Gastroesophageal sphincter (tissue), 4 donors: ENCODE results near the gene PSMB7. TPM values are rescaled to one million over a fixed set of nuclear protein-coding genes. Genes with fewer than 3 reads are reported as not detected.

Source experiments
- ATAC-seq: fragments of 150-250 bp; one replicate; pipeline ENCODE4 v1.9.1; 2016; ENCODE audit warnings: mild to moderate bottlenecking, moderate library complexity
- H3K27ac ChIP-seq, 4 donors: fragments of 200-600 bp; sonication (generic) in 3 of 4; 1 replicate in 3 of 4; 2 replicates in 1 of 4; pipeline ENCODE4 v1.5.1; 2016 to 2019
- H3K27me3 ChIP-seq: fragments of 200-600 bp; sonication (generic); one replicate; pipeline ENCODE4 v1.5.1; 2019
- H3K36me3 ChIP-seq, 2 donors: fragments of 200-600 bp; sonication (generic); one replicate each; pipeline ENCODE4 v1.5.1; 2019; ENCODE audit warnings: control low read depth in 1 of 2
- H3K4me1 ChIP-seq, 3 donors: fragments of 200-600 bp; sonication (generic); 1 replicate in 2 of 3; 2 replicates in 1 of 3; pipeline ENCODE4 v1.5.1; 2016 to 2019; ENCODE audit warnings: control low read depth in 2 of 3
- H3K4me3 ChIP-seq, 2 donors: fragments of 200-600 bp; sonication (generic); one replicate each; pipeline ENCODE4 v1.5.1; 2019; ENCODE audit warnings: mild to moderate bottlenecking in 1 of 2, moderate library complexity in 1 of 2
- H3K9me3 ChIP-seq, 3 donors: fragments of 200-600 bp; sonication (generic); one replicate each; pipeline ENCODE4 v1.5.1; 2017 to 2019; ENCODE audit warnings: control low read depth in 2 of 3
- EP300 ChIP-seq: sonication (generic); formaldehyde crosslinking; IDR thresholded peaks from one replicate; pipeline ENCODE4 v1.6.1; 2017; ENCODE audit warnings: antibody characterized with exemption, mild to moderate bottlenecking
- POLR2A ChIP-seq, 2 donors: fragments of 450-650 bp; IDR thresholded peaks; one replicate each; pipeline ENCODE4 v1.6.1; 2017; ENCODE audit warnings: antibody characterized with exemption in 2 of 2, mild to moderate bottlenecking in 2 of 2, moderate library complexity in 1 of 2
- POLR2AphosphoS5 ChIP-seq: sonication (generic); formaldehyde crosslinking; IDR thresholded peaks from one replicate; pipeline ENCODE4 v1.6.1; 2017; ENCODE audit warnings: antibody characterized with exemption
- WGBS, 2 donors: methylation state at CpG; one replicate each; pipeline ENCODE4 v1.1.5; 2018; ENCODE audit warnings: low coverage in 1 of 2; 5-methylcytosine and 5-hydroxymethylcytosine counted together
- total RNA-seq, 4 donors: library from RNA; depleted of rRNA; stranded (reverse); fragments of >200 nt; gene quantifications; one replicate each; pipeline ENCODE4 v1.1.0, GENCODE V29; 2016
- TF ChIP-seq, protein P1 (sequence below), 4 experiments: fragments of 200-600 bp in 2 of 4; fragments of 450-650 bp in 2 of 4; sonication (generic) in 1 of 4; IDR thresholded peaks; one replicate each; pipeline ENCODE4 v1.5.1; 2017 to 2019; ENCODE audit warnings: antibody characterized with exemption in 4 of 4, mild to moderate bottlenecking in 2 of 4, moderate library complexity in 2 of 4

PSMB7 gene
- total RNA-seq, 4 donors from 2014 or later: 116 to 152 (median 144) TPM

DNA sequence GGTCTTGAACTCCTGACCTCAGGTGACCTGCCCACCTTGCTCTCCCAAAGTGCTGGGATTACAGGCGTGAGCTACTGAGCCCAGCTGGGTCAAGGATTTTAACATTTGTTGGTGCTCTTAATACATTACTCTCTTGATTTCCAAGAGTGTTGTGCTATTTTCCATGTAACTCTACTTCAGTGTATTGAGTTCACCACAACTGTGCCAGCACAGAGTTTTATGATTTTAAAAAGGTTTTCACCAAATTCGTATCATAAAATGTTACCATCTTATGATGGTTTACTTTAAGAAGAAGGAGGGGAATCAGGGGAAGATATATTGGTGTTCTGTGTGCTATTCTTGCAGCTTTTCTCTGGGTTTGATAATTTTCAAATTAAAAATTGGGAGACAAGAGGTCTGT, 28.4 kb upstream of the PSMB7 start:
- Histone ChIP-seq H3K27ac (no peak overlapping the region), H3K4me3 (no peak overlapping the region), H3K36me3 (no peaks in the 10 kb centered on the region), H3K9me3 (peaks cover 0 to 14% (median 0%) of the 10 kb centered on the region in 3 donors), H3K27me3 (peaks cover 67% of the 10 kb centered on the region), H3K4me1 (no peaks in the 10 kb centered on the region)
- TF ChIP-seq EP300 (no peak), POLR2AphosphoS5 (no peak), POLR2A (IDR thresholded peaks at IDR 0.05) (no peak)
- TF ChIP-seq, protein P1, sequence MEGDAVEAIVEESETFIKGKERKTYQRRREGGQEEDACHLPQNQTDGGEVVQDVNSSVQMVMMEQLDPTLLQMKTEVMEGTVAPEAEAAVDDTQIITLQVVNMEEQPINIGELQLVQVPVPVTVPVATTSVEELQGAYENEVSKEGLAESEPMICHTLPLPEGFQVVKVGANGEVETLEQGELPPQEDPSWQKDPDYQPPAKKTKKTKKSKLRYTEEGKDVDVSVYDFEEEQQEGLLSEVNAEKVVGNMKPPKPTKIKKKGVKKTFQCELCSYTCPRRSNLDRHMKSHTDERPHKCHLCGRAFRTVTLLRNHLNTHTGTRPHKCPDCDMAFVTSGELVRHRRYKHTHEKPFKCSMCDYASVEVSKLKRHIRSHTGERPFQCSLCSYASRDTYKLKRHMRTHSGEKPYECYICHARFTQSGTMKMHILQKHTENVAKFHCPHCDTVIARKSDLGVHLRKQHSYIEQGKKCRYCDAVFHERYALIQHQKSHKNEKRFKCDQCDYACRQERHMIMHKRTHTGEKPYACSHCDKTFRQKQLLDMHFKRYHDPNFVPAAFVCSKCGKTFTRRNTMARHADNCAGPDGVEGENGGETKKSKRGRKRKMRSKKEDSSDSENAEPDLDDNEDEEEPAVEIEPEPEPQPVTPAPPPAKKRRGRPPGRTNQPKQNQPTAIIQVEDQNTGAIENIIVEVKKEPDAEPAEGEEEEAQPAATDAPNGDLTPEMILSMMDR (IDR thresholded peaks at IDR 0.05): no peak
- ATAC-seq: no peak
- 60 to 88% methylated on average over 1 to 2 of the region's 2 CpGs for WGBS, 2 donors

GRCh38 chr9:124442826-124443225, 27.6 kb upstream of the PSMB7 start:
- H3K27me3 ChIP-seq: peaks cover 67% of the 10 kb centered on the region

DNA sequence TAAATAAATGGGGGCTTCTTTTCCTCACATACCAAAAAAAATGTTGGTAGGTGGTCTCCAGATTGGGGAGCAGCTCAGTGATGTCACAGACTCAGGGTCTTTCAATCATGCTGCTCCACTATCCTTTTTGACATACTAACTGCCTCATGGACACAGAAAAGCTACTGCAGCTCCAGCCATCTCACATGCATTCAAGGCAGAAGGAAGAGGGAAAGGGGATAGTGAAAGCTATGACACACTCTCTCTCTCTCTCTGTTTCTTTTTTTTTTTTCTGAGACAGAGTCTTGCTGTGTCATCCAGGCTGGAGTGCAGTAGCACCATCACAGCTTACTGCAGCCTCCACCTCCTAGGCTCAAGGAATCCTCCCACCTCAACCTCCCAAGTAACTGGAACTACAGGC, 27.1 kb upstream of the PSMB7 start:
- Histone ChIP-seq H3K4me1 (no peaks in the 10 kb centered on the region), H3K27ac (no peak overlapping the region), H3K9me3 (peaks cover 0 to 15% (median 0%) of the 10 kb centered on the region in 3 donors), H3K36me3 (no peaks in the 10 kb centered on the region), H3K4me3 (no peak overlapping the region), H3K27me3 (peaks cover 68% of the 10 kb centered on the region)
- ATAC-seq: no peak
- no peak for TF ChIP-seq EP300
- TF ChIP-seq, protein P1 (IDR thresholded peaks at IDR 0.05): no peak
- no peak for TF ChIP-seq POLR2A (IDR thresholded peaks at IDR 0.05)
- TF ChIP-seq POLR2AphosphoS5: no peak

More at GRCh38 chr9:124442826-124443225, 27.6 kb upstream of the PSMB7 start:
- no peak for ATAC-seq
- no peaks in the 10 kb centered on the region for H3K4me1 ChIP-seq
- H3K4me3 ChIP-seq: no peak overlapping the region
- no peaks in the 10 kb centered on the region for H3K36me3 ChIP-seq
- H3K9me3 ChIP-seq: peaks cover 0 to 15% (median 0%) of the 10 kb centered on the region in 3 donors
- TF ChIP-seq EP300 (no peak), POLR2AphosphoS5 (no peak), POLR2A (IDR thresholded peaks at IDR 0.05) (no peak)
- TF ChIP-seq, protein P1 (IDR thresholded peaks at IDR 0.05): no peak
- 60 to 63% methylated on average over 3 of the region's 3 CpGs for WGBS, 2 donors
- no peak overlapping the region for H3K27ac ChIP-seq

DNA sequence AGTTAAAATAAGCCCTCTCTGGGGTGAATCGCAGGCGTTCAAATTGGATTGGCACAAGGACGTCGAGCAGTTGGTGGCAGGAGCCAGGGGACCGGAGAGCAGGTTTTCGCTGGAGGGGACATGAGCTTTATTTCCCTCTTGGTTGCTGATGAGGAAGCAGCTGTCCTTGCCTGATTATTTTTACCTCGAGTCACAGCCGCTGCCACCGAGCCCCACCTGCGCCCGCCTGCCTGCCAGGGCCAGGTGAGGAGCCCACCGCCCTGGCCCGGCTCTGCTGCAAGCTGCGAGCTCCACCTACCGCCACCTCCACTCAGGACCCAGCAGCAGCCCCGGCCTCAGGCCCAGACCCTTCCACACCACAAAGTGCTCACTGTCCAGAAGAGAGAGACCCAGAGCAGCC, 26.0 kb upstream of the PSMB7 start:
- ATAC-seq: no peak
- TF ChIP-seq, protein P1 (IDR thresholded peaks at IDR 0.05): no peak
- no peak for TF ChIP-seq POLR2AphosphoS5
- no CpG with 5 or more reads among the region's 16 CpGs for WGBS, 2 donors

DNA sequence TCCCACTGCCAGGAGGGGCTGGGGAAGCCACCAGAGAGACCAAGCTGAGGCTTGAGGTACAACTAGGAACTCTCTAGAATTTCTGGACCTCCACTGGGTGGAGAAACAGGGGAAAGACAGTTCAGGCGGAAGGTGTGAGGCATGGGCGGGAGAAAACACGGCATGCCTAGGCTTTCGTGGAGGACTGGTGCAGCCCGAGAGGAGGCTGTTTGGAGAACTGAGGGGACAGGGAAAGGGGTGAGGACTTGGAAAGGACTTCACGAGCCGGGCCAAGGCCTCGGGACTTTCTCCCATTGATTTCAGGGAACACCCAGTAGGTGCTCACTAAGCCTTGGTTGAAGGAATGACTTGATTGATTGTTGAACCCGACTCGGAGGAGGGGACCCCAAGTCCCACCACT, 25.5 kb upstream of the PSMB7 start:
- no peak overlapping the region for H3K27ac ChIP-seq
- peaks cover 0 to 15% (median 0%) of the 10 kb centered on the region in 3 donors for H3K9me3 ChIP-seq
- H3K36me3 ChIP-seq: no peaks in the 10 kb centered on the region
- WGBS, 2 donors: 56 to 77% methylated on average over 6 to 8 of the region's 10 CpGs
- peaks cover 56% of the 10 kb centered on the region for H3K27me3 ChIP-seq
- no peaks in the 10 kb centered on the region for H3K4me1 ChIP-seq
- no peak overlapping the region for H3K4me3 ChIP-seq
- no peak for ATAC-seq
- TF ChIP-seq EP300: no peak
- TF ChIP-seq, protein P1 (IDR thresholded peaks at IDR 0.05): no peak
- no peak for TF ChIP-seq POLR2AphosphoS5

More for the DNA sequence above, 26.0 kb upstream of the PSMB7 start:
- Histone ChIP-seq H3K4me1 (no peaks in the 10 kb centered on the region), H3K27ac (no peak overlapping the region), H3K4me3 (no peak overlapping the region), H3K36me3 (no peaks in the 10 kb centered on the region), H3K9me3 (peaks cover 0 to 15% (median 0%) of the 10 kb centered on the region in 3 donors), H3K27me3 (peaks cover 61% of the 10 kb centered on the region)
